Measurements from ENCODE around the gene SYT8.

DNA sequence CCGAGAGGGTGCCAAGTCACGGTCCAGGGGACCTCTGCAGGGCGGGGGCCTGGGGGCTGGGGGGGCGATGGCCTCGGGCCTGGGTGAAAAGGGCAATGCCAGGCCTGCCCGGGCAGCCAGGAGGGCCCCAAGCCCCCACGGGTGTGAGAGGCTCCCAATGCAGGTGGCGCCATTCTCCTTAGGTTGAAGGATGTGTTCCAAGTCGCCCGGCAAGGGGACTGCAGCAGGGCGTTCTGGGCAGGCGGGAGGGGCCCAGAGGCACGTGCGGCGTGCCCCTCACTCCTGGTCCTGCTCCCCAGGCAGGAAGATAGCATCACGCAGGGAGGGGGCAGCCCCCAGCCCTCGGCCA is 3.3 kb downstream of the SYT8 start:
- TF ChIP-seq, protein P1, sequence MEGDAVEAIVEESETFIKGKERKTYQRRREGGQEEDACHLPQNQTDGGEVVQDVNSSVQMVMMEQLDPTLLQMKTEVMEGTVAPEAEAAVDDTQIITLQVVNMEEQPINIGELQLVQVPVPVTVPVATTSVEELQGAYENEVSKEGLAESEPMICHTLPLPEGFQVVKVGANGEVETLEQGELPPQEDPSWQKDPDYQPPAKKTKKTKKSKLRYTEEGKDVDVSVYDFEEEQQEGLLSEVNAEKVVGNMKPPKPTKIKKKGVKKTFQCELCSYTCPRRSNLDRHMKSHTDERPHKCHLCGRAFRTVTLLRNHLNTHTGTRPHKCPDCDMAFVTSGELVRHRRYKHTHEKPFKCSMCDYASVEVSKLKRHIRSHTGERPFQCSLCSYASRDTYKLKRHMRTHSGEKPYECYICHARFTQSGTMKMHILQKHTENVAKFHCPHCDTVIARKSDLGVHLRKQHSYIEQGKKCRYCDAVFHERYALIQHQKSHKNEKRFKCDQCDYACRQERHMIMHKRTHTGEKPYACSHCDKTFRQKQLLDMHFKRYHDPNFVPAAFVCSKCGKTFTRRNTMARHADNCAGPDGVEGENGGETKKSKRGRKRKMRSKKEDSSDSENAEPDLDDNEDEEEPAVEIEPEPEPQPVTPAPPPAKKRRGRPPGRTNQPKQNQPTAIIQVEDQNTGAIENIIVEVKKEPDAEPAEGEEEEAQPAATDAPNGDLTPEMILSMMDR (IDR thresholded peaks at IDR 0.05): no peak
- no peak for TF ChIP-seq POLR2A (IDR thresholded peaks at IDR 0.05; ENCODE audit: low read depth)
- no peak for TF ChIP-seq POLR2AphosphoS5 (IDR thresholded peaks at IDR 0.05)
